Measurements from ENCODE around the gene ACTMAP.
"Not testable (repeated sequence)": the region's sequence is repeated elsewhere in the genome, so short reads cannot be mapped to it uniquely, and the experiment has no call there.

ACTMAP gene

DNA sequence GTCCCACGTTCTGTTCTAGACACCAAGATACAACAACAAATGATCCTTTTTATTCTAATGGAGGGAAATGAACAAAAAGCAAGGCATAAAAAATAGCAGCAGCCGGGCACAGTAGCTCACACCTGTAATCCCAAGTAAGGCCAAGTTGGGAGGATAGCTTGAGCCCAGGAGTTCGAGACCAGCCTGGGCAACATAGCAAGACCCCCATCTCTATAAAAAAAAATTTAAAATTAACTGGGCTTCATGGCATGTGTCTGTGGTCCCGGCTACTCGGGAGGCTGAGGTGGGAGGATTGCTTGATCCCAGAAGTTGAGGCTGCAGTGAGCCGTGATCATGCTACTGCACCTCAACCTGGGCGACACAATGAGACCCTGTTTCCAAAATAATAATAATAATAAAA, 26.1 kb upstream of the ACTMAP start:
- DNase-seq (ENCODE audit: low read depth in 2 of 2) = no peak

DNA sequence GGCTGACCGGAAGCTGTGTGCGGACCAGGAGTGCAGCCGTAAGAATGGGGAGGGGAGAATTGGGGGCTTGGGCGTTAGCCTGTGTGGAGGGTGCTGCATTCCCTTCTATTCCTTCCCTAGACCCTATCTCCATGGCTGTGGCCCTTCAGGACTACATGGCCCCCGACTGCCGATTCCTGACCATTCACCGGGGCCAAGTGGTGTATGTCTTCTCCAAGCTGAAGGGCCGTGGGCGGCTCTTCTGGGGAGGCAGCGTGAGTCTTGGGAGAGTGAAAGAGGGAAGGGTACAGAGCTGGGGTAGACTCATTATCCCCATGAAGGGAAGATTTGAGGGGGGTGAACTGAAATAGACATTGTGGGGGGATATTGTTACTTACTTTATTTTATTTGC, 25.4 kb upstream of the ACTMAP start:
- DNase-seq (ENCODE audit: low read depth in 2 of 2) = no peak

DNA sequence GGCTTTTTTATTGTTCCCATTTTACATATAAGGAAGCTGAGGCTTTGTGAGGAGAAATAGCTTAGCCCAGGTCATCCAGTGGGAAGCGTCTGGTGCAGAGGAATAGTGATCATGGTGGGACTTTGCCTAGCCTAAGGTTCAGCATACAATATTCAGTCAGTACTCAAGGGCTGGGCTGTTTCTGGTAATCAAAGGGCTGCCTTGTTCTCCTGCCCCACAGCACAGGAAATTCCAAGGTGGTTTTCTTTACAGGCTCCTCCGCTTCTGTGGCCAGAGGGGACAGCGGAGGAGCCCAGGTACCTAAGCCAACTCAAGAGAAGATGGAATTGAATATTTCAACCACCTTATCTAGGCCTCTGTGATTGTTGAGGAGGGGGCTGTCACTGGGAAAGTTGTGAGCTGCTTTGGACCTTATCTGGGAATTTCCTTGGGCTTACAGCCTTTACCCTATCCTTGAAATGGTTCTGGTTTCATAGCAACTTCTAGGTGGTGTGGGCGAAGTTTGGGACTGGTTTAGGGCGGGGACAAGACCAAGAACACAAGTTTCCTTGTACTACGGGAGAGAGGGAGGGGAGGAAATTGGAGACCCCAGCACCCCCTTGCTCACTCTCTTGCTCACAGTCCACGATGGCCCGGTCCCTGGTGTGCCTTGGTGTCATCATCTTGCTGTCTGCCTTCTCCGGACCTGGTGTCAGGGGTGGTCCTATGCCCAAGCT, 24.8 kb upstream of the ACTMAP start, which contains the start of gene MIA:
MIA (plus strand) TSS at position 606 of the 716 bp plus-strand sequence; CDS start at position 628, 22 bp downstream.
- DNase-seq (ENCODE audit: low read depth in 2 of 2) = no peak

DNA sequence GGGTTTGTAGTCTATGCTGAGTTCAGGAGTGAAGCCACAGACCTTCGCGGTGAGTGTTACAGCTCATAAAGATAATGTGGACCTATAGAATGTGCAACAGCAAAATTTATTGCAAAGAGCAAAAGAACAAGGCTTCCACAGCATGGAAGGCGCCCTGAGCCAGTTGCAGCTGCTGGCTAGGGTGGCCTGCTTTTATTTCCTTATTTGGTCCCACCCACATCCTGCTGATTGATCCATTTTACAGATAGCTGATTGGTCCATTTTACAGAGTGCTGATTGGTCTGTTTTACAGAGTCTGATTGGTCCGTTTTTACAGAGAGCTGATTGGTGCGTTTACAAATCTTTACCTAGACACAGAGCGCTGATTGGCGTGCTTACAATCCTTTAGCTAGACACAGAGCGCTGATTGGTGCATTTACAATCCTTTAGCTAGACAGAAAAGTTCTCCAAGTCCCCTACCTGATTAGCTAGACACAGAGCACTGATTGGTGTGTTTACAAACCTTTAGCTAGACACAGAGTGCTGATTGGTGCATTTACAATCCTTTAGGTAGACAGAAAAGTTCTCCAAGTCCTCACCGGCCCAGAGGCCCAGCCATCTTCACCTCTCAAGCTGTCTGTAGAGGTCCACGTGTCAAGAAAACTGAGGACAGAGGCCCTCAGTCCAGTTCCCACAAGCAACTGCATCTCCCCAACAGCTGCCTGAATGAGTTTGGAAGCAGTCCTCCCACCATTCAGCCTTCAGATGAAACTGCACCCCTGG, 21.0 kb upstream of the ACTMAP start:
- DNase-seq (ENCODE audit: low read depth in 2 of 2) = not testable (repeated sequence)

DNA sequence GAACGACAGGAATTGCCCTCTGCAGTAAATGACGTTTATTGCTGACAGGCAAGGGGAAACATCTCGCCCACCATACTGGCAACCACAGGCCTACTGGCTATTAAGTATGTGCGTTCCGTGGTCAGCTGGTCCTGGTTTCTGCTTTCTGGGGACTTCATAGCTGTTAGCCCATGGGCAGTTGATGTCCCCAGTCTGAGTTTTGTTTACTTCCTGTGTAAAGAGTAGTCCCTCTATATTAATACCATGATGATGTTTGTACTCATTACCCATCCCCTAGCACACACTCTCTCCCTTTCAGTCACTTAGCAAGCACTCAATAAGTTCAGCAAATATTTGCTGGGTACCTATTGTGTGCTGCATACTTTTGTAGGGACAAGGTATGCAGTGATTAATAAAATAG, 18.6 kb upstream of the ACTMAP start:
- no peak for DNase-seq (ENCODE audit: low read depth in 2 of 2)

DNA sequence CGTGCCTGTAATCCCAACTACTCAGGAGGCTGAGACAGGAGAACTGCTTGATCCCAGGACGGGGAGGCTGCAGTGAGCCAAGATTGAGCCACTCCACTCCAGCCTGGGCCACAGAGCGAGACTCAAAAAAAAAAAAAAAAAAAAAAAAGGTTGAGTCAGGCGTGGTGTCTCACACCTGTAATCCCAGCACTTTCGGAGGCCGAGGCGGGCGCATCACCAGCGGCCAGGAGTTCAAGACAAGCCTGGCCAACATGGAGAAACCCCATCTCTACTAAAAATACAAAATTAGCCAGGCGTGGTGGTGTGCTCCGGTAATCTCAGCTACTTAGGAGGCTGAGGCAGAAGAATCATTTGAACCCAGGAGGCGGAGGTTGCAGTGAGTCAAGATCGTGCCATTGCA, 16.1 kb upstream of the ACTMAP start:
- DNase-seq (ENCODE audit: low read depth in 2 of 2) = not testable (repeated sequence)

DNA sequence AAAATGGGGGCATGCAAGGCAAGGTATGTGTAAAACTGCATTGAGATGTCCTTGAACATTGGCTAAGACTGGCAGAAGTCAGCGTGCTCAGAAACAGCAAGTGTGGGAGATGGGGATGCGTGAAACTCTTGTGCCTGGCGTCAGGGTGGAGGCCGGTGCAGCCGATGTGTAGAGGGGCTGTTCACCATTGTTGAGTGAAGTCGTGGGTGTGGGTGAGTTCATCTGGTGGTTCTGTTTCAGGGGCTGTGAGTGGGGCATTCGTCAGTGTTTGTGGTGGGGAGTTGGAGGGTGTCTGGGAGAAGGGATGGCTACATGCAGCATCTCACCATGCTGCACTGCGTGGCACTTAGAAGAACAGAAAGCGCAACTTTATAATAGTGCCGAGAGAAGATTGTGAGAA, 13.7 kb upstream of the ACTMAP start:
- DNase-seq (ENCODE audit: low read depth in 2 of 2) = no peak

DNA sequence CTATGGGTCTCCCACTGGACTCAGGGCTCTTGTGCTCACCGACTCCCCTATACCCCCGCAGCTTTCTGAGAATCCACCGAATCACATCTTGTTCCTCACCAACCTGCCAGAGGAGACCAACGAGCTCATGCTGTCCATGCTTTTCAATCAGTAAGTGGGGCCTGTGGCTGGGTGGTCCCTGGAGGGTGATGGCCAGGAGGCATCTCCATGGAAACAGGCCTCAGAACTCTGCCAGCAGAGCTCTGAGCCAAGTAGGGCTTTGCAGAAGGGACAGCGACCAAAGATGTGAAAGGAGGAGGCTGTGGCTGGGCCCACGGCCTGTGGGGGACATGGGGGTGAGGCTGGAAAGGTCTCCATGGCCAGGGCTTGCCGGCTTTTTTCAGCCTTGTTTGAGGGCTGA, 13.2 kb upstream of the ACTMAP start:
- DNase-seq (ENCODE audit: low read depth in 2 of 2) = no peak

DNA sequence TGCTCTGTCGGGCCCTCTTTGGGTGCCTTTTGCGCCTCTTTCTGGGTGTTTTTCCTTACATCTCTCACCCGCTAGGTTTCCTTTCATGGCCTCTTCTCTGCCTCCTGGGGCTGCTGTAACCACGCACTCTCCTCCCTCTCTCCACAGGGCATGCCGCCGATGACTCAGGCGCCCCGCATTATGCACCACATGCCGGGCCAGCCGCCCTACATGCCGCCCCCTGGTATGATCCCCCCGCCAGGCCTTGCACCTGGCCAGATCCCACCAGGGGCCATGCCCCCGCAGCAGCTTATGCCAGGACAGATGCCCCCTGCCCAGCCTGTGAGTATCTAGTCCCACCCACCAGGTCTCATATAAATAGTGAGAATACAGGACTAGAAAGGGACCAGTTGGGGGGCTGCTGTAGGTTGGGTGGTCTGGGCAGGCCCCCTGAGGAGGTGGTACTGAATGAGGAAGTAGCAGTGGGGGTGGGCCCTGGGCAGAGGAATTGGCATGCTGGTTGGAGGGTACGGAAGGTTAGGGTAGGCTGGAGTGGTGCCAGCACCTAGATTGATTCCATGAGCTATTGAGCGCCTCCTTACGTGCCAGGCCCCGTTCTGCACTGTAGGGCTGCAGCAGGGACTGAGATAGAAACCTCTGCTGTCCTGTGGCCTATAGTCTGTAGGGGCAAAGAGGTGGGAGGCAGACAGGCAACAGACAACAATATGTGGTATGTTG, 12.6 kb upstream of the ACTMAP start:
- no peak for DNase-seq (ENCODE audit: low read depth in 2 of 2)

DNA sequence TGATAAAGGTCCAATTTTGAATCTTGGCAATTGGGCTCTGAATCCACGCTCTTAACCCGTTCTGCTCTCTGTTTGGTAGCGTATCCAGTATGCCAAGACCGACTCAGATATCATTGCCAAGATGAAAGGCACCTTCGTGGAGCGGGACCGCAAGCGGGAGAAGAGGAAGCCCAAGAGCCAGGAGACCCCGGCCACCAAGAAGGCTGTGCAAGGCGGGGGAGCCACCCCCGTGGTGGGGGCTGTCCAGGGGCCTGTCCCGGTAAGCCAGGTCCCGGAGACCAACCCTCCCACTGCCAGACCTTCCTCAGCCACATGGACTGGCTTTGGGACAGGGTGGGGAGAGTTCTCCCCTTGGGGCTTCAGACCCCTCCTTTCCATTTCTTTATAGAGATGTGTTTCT, 9.1 kb upstream of the ACTMAP start:
- DNase-seq (ENCODE audit: low read depth in 2 of 2) = no peak

DNA sequence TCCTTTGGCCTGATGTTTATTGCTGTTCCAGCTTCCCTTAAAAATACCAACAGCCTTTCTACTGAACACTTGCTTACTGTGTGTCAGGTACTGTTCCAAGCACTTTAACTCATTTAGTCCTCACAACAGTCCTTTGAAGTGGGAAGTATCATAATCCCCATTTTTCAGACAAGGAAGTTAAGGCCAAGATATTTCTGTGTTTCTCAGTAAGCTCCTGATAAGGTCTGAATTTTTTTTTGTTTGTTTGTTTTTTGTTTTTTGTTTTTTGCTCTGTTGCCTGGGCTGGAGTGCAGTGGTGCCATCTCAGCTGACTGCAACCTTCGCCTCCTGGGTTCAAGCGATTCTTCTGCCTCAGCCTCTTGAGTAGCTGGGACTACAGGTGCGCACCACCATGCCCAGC, 8.2 kb upstream of the ACTMAP start:
- DNase-seq (ENCODE audit: low read depth in 2 of 2) = no peak

DNA sequence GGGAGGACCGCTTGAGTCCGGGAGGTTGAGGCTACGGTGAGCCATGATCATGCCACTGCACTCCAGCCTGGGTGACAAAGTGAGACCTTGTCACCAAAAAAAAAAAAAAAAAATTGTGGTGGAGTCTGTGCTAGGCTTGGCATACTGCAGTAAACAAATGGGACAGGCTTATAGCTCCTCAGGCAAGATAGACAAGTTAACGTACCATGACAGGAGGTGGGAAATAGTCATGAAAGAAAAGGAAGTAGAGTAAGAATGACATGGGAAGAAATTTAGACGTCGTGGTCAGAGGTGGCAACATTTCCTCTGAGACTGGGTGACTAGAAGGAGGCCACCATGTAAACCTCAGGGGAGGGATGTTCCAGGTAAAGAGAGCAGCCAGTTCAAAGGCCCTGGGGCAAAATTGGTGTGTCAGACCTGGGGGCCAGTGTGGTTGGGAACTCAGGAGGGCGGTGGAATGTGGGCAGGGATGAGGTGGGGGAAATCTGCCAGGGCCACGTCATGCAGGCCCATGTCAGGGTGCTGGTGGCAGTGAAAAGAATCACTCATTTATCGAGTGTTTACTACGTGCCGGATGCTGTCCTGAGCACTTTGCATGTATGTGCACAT, 6.3 kb upstream of the ACTMAP start:
- no peak for DNase-seq (ENCODE audit: low read depth in 2 of 2)

DNA sequence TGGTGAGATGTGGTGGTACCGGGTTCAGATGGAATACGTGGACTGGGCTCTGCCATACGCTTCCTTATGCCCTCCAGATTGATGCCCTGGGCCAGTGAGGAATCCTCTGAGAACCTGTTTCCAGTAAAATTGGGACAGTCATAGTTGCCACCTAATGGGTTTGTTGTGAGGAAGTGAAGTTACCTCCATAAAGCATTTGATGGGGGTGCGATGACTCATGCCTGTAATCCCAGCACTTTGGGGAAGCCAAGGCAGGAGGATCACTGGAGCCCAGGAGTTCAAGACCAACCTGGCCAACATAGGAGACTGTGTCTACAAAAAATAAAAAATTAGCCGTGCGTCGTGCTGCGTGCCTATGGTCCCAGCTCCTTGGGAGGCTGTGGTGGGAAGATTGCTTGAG, 5.5 kb upstream of the ACTMAP start:
- DNase-seq (ENCODE audit: low read depth in 2 of 2) = no peak

DNA sequence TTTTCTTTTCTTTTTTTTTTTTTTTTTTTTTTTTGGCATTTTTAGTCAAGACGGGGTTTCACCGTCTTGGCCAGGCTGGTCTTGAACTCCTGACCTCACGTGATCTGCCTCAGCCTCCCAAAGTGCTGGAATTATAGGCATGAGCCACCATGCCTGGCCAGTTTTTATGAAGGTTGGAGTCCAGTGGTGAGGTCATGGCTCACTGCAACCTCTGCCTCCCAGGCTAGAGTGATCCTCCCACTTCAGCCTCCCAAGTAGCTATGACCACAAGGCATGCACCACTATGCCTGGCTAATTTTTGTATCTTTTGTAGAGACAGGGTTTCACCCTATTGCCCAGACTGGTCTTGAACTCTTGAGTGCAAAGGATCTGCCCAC, 5.0 kb upstream of the ACTMAP start:
- DNase-seq (ENCODE audit: low read depth in 2 of 2) = no peak

DNA sequence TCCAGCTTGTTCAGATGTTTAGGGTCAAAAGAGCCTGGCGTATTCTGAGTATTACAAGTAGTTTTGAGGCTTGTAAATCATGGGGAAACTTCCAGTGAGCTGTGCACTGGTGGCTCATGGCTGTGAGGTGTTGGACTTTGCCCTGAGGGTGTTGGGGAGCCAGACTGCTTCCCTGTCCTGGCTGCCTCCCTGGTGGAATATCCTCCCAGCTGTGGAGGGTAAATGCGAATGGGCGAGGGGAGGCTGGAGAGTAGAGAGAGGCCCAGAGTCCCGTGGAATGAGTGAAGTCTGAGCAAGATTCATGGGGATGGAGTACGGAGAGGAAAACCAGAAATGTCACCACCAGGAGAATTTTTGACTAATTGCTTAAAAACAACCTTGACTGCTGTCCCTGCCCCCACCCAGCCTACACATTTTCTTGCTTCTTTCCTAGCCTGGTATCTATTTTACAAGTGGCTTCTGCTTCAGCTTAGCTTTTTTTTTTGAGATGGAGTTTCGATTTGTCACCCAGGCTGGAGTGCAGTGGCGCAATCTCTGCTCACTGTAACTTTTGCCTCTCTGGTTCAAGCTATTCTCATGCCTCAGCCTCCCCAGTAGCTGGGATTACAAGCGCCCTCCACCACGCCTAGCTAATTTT, 4.5 kb upstream of the ACTMAP start:
- DNase-seq (ENCODE audit: low read depth in 2 of 2) = peak in 1 of 2 donors; percentile 57

DNA sequence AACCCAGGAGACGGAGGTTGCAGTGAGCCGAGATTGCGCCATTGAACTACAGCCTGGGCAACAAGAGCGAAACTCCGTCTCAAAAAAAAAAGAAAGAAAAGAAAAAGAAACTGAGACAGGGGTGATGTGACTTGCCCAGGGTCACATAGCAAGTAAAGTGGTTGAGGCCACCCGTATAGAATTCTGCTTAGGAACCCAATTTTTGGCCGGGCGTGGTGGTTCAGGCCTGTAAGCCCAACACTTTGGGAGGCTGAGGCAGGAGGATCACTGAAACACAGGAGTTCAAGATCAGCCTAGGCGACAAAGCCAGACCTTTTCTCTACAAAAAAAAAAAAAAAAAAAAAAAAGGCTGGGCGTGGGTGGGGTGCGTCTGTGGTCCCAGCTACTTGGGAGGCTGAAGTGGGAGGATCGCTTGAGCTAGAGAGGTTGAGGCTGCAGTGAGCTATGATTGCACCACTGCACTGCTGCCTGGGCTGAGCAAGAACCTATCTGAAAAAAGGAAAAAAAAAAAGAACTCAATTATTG, 2.0 kb upstream of the ACTMAP start:
- DNase-seq (ENCODE audit: low read depth in 2 of 2) = no peak

DNA sequence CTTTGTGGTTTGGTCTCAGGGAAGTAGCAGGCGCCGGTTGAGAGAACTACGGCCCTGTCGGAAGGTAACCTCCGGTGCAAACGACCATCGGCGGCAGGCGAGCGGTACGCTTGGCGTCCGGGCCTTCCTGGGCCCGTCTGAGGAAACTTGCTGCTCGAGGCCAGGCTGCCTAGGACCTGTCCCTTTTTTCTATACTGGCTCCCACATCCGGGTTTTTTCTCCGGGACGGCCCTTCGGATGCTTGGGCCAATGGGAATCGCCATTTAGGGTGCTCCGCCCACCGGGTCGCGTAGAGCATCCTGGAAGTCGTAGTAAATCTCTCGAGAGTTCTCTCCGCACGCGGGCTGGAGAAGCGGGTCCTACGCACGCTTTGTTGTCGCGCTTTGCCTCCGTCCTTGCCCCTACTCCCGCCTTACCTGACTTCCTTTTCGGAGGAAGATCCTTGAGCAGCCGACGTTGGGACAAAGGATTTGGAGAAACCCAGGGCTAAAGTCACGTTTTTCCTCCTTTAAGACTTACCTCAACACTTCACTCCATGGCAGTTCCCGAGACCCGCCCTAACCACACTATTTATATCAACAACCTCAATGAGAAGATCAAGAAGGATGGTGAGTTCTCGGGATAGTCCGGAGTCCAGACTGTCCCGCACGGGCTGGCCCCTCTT, 729 bp upstream of the ACTMAP start, which contains the start of gene SNRPA:
SNRPA (plus strand) TSS at position 330 of the 664 bp plus-strand sequence; CDS start at position 536, 206 bp downstream.
- peak; percentile 88 to 90 for DNase-seq (ENCODE audit: low read depth in 2 of 2)

DNA sequence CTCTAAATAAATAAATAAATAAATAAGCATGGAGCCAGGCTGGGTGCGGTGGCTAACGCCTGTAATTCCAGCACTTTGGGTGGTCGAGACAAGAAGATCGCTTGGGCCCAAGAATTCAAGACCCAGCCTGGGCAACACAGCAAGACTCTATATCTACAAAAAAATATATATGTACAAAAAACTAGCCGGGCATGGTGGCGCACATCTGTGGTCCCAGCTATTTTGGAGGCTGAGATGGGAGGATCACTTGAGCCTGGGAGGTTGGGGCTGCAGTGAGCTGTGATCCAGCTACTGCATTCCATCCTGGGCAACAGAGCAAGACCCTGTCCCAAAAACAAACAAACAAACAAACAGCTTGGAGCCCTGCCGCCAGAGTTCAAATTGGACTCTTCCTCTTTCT, 2.7 kb downstream of the ACTMAP start:
- no peak for DNase-seq (ENCODE audit: low read depth in 2 of 2)

DNA sequence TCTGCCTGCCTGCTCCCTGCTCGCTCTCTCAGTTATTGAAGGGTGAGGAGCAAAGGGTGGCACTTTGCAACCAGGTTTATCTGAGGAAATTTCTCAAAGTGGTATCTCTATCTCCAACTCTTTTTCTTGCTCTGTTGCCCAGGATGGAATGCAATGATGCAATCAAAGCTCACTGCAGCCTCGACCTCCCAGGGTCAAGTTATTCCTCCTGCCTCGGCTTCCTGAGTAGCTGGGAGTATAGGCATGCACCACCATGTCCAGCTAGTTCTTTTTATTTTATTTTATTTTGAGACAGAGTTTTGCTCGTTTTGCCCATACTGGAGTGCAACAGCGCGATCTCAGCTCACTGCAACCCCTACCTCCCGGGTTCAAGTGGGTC, 4.9 kb downstream of the ACTMAP start:
- DNase-seq (ENCODE audit: low read depth in 2 of 2) = no peak

DNA sequence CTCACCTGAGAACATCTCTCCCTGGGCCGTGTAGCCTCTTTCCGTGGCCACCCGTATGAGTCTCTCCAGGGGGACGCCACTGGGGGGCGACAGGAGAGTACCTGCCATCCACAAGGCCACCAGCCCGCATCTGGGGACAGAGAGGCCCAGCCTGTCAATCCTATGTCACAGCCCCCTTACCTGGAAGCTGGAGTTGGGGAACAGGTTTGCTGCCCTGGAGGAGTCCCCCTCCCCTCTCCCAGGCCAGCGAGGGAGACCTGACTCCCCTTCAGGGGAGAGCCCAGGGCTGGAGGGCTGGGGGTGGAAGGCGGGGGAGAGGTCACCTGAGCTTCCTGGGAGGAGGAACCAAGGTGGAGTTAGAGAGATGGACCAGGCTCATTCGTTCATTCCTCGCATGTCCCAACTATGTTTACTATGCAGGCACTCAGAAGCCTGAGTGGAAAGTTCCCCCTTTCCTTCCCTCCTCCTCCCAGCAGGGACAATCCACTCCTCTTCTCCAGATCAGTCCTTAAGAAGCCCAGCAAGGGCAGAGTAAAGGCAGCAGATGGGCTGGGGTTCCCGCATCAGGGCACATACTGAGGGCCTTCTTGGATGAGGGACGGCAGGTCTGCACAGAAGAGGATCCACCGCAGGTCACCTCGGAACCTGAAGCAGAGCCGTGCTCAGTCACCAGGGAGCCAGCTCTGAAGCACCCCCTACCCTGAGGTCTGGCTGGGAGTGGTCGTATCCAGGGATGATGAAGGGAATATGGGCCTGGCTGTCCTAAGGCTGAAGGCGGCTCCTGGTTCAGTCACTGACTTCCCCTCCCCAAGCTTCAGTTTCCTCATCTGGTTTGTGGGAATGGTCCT, 5.5 kb downstream of the ACTMAP start:
- no peak for DNase-seq (ENCODE audit: low read depth in 2 of 2)

All from stimulated activated CD4-positive, alpha-beta T cell treated with anti-CD3 and anti-CD28 coated beads, Interleukin-1b, Interleukin-23, amount 100 ng/mL, for 4 hours (primary cell).